ENCODE data around the gene TRABD2B.

Gene TRABD2B

GRCh38 chr1:47997289-47998200, at the start of gene TRABD2B:
TSS of gene TRABD2B (minus strand) at chr1:47997385.
- DNase-seq = peak; percentile 62

GRCh38 chr1:48044311-48044710, 47.1 kb upstream of the TRABD2B start:
- no peak for DNase-seq

- DNase-seq = peak; percentile 24 to 77
Measured at GRCh38 chr1:48043622-48044021, 46.4 kb upstream of the TRABD2B start.

GRCh38 chr1:48040154-48040553, 43.0 kb upstream of the TRABD2B start:
- no peak for DNase-seq

- DNase-seq = no peak
Measured at GRCh38 chr1:48039088-48040054, 42.2 kb upstream of the TRABD2B start.

- no peak for DNase-seq
Measured at GRCh38 chr1:48038270-48038767, 41.1 kb upstream of the TRABD2B start.

- no peak for DNase-seq
Measured at GRCh38 chr1:48036710-48037355, 39.6 kb upstream of the TRABD2B start.

GRCh38 chr1:48035371-48036141, 38.4 kb upstream of the TRABD2B start:
- DNase-seq = no peak

- DNase-seq = no peak
Measured at GRCh38 chr1:48033495-48034045, 36.4 kb upstream of the TRABD2B start.

GRCh38 chr1:48031676-48032075, 34.5 kb upstream of the TRABD2B start:
- no peak for DNase-seq

GRCh38 chr1:48030696-48031365, 33.6 kb upstream of the TRABD2B start:
- DNase-seq = no peak

- DNase-seq = no peak
Measured at GRCh38 chr1:48030211-48030610, 33.0 kb upstream of the TRABD2B start.

GRCh38 chr1:48028218-48029069, 31.3 kb upstream of the TRABD2B start:
- no peak for DNase-seq

GRCh38 chr1:48027533-48027835, 30.3 kb upstream of the TRABD2B start:
- no peak for DNase-seq

GRCh38 chr1:48026701-48027532, 29.7 kb upstream of the TRABD2B start:
- no peak for DNase-seq

GRCh38 chr1:48026275-48026674, 29.1 kb upstream of the TRABD2B start:
- no peak for DNase-seq

- no peak for DNase-seq
Measured at GRCh38 chr1:48025076-48025475, 27.9 kb upstream of the TRABD2B start.

GRCh38 chr1:48023488-48023887, 26.3 kb upstream of the TRABD2B start:
- no peak for DNase-seq

GRCh38 chr1:48022306-48022705, 25.1 kb upstream of the TRABD2B start:
- DNase-seq = no peak
